B cell (primary cell): ENCODE measurements around the gene ESPL1.

Experiments
- CTCF ChIP-seq: fragments of 200-600 bp; IDR thresholded peaks from one replicate; pipeline ENCODE4 v1.8.0; 2022; ENCODE audit warnings: antibody characterized with exemption, mild to moderate bottlenecking
- EZH2 ChIP-seq: IDR thresholded peaks from 2 replicates; pipeline ENCODE4 v1.6.1; 2012; ENCODE audit warnings: borderline replicate concordance, low read depth, mild to moderate bottlenecking, moderate library complexity, low read length; ENCODE audit not compliant: insufficient read depth, poor library complexity, severe bottlenecking

GRCh38 chr12:53253298-53253697 lies 14.8 kb upstream of the ESPL1 start:
- TF ChIP-seq CTCF (no peak), EZH2 (no peak)
